Effector CD4-positive, alpha-beta T cell (primary cell): ENCODE data around the gene CUL4A.
"Not testable (repeated sequence)": the region's sequence is repeated elsewhere in the genome, so short reads cannot be mapped to it uniquely, and the experiment has no call there.

Experiments used
- DNase-seq: peaks from one replicate; pipeline ENCODE4 v3.0.0-alpha.2; 2020

CUL4A gene

DNA sequence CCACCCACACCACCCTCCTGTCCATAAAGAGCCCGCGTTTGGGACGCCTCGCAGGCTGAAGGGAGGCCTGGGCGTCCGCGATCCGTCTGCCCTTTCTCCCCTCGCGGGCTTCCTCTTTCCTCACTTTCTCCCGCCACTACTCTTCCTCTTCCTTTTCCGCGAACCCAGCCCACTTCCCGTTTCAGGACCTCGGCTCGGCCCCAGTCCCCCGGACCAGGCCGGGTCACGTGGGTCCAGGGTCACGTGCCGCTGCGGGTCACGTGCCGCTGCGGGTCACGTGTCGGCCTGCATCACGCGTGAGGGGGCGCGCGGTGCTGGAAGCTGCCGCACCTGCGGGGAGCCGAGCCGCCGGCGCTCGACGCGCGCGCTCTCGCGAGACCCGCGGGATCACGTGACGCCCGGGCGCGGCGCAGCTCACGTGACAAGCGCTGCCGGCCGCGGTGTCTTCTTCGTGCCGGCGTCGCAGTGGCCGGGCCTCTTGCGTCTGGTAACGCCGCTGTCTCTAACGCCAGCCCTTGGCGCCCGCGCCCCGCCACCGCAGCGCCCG, 87.5 kb downstream of the CUL4A start, which contains the start of gene LAMP1:
Gene LAMP1, plus strand, starts transcription at position 417 of the 547 bp plus-strand sequence. CDS start 196 bp downstream, outside the sequence.
- peak; percentile 98 for DNase-seq

DNA sequence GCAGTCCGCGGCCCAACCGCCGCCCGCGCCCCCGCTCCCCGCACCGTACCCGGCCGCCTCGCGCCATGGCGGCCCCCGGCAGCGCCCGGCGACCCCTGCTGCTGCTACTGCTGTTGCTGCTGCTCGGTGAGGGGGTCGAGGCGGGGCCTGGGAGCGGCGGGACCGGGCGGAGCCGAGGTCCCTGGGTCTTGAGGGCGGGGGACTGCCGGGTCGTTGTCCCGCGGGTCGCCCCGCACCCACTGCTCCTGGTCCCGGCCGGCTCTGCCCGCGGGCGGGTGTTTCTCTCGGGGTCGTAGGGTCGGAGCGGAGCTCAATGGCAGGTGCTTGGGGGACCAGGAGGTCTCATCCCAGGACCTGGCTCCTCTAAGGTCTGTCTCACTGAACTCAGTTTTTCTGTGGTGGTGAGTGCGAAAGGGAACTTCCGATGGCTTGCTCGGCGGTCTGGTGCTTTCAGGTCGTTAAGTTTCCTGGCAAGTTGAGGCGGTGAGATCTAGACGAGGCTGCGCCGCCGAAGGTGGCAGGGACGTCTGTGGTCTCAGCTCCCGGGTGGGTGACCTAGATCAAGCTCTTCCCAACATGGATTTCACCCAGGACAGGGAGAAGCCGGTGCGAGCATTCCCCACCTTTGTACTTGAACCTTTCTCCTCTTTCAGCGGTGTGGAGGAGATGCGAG, 88.1 kb downstream of the CUL4A start:
- peak; percentile 39 for DNase-seq

DNA sequence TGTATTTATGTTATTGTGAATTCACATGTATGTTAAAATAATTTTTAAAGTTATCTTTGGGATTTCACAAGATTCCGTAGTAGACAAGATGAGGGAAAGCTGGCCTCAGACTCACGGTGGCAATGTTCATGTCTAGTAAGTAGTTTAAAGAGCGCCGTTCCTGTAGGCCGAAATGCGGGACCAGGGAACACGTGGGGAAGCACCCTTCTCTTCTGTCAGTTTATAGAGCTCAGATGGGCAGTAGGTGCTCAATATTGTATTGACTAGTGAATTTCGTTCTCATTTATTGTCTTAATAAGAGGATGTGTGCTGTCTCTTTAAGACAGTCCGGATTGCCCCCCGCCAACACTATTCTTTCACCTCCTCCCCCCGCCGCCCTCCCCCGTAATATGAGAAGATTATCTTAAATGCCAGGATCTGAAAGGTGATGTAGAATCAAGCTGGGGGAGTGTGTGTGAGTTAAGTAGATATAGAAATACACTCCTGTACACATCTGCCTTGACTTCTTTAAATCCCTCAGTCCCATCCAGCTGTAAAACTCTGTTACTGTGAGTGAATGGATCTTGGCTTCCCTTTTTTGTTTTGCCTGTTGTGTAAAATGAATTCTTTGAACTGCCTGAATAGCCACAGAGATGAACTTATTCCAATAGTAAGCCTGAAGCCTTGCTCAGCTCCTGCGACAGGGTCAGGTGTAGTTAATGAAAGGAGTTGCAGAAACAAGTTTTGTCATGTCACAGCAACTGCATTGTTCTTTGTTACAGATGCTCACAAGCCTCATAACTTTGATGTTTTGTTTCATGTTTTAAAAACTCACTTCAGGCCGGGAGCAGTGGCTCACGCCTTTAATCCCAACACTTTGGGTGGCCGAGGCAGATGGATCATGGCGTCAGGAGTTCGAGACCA, 88.9 kb downstream of the CUL4A start:
- DNase-seq, result no peak

DNA sequence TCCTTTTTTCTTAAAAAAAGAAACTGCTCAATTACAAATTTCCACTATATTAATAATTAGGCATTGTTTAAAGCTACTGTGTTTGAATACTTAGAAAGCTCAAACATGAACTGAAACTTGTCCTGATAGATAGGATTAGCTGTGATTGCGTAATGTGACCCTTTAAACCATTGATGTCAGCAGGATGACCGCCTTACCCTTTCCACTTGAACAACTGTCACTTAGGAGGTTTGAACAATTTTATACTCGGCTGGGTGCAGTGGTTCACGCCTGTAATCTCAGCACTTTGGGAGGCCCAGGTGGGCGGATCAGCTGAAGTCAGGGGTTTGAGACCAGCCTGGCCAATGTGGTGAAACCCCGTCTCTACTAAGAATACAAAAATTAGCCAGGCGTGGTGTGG, 90.5 kb downstream of the CUL4A start:
- DNase-seq, result no peak

DNA sequence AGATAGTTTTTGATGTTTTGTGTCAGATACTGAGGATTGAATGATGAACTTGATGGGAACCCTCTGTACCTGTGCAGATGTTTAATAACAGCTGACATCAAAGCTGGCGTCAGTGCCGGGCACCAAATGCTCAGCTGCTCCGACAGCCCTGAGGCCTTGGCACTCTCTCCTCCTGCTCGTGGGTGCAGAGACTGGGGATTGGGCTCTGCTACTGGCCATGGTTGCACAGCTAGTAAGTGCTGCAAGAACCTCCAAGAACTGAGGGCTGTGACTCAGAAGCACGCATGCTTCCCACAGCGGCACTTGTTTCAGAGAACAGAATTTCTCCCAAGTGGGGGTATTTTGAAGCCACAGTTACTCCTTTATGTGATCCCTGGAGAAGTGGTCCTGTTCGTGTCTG, 93.6 kb downstream of the CUL4A start:
- no peak for DNase-seq

DNA sequence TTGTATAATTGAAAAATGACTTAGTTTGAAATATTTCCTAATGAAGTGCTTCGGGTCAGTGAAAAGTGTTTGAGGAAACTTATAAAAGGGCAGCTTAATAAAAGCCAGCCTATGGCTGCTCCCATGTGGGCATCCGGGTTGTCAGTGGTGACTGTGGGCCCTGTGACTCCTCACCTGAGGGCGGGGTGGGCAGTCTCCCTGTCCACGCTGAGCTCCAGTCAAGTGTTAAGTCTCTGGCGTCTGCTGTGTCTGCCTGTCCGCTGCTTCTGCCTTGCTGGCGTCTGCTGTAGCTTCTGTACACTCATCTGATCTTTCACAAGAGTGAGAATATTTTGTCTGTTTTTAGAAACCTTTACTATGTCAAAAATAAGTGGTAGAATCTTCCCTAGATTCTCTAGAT, 94.7 kb downstream of the CUL4A start:
- no peak for DNase-seq

DNA sequence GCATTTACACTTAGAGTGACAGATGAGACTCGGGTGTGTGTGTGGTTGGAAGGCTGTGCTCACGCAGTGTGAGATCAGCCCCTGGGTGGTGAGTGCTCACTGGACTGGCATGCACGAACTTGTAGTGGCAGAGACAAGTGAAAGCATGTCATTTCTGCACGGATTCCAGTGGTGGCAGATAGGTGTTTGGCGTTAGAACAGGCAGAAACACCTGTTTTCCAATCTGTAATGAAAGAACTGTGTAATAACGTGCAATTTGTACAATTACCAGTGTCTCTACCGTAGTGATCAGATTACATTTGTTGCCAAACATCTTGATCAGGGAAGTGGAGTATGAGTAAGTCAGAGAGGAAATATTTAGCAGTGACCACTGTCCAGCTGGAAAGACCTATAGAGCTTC, 95.8 kb downstream of the CUL4A start:
- DNase-seq, result no peak

DNA sequence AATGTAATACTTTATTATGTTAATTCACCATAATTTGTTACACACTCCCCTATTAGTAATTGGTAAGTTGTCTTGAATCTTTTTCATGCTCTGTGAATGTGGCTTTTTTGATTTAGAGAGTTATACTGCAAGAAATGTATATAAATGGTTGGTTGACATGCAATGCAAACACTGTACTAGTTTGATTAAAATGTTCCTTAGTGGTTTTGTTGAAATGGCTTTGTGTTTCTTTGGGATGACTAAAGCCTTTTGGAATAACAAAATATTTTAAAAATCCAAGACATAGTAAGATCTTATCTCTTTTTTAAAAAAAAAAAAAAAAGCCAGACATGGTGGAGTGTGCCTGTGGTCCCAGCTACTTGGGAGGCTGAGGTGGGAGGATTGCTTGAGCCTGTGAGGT, 98.1 kb downstream of the CUL4A start:
- DNase-seq, result no peak

DNA sequence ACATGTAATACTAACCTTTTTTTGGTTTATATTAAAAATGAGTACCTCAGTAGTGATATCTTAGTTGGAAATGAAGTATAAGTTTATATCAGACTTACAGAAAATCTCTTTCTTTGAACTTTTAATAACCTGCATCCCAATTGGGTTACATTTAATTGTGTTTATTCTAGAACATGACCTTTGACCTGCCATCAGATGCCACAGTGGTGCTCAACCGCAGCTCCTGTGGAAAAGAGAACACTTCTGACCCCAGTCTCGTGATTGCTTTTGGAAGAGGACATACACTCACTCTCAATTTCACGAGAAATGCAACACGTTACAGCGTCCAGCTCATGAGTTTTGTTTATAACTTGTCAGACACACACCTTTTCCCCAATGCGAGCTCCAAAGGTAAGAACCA, 100.1 kb downstream of the CUL4A start:
- DNase-seq, result no peak

DNA sequence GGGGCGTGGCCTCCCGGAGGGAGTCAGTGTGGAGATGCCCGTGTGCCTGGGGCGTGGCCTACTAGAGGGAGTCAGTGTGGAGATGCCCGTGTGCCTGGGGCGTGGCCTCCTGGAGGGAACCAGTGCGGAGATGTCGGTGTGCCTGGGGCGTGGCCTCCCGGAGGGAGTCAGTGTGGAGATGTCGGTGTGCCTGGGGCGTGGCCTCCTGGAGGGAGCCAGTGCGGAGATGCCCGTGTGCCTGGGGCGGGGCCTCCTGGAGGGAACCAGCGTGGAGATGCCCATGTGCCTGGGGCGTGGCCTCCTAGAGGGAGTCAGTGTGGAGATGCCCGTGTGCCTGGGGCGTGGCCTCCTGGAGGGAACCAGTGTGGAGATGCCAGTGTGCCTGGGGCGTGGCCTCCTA, 104.7 kb downstream of the CUL4A start:
- not testable (repeated sequence) for DNase-seq

DNA sequence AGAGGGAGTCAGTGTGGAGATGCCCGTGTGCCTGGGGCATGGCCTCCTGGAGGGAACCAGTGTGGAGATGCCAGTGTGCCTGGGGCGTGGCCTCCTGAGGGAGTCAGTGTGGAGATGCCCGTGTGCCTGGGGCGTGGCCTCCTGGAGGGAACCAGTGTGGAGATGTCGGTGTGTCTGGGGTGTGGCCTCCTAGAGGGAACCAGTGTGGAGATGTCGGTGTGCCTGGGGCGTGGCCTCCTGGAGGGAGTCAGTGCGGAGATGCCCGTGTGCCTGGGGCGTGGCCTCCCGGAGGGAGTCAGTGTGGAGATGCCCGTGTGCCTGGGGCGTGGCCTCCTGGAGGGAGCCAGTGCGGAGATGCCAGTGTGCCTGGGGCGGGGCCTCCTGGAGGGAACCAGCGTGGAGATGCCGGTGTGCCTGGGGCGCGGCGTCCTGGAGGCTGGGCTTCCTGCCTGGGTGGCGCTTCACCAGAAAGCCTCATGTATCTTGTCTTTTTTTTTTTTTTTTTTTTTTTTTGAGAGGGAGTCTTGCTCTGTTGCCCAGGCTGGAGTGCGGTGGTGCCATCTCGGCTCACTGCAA, 105.6 kb downstream of the CUL4A start:
- not testable (repeated sequence) for DNase-seq

DNA sequence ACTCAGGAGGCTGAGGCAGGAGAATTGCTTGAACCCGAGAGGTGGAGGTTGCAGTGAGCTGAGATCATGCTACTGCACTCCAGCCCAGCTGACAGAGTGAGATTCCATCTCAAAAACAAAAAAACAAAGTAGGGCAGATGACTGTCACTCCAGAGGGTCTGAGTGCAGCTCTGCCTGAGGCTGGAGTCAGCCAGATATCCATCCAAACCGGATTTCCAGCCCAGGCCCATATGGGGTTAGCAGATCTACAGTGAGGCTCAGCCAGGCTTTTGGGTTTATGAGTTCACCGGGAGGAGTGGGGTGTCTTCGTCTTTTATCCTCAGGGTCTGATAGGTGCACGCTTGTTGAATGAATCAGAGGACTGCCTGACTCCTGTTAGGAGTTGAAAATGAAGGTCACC, 106.6 kb downstream of the CUL4A start:
- DNase-seq, result no peak
